HCT116 (cell line): ENCODE results near the gene NMNAT3. TPM values are rescaled to one million over a fixed set of nuclear protein-coding genes. Genes with fewer than 3 reads are reported as not detected.
A peak's percentile ranks its signal among the peaks of the same experiment; 100 is the strongest.

Source experiments
- ATAC-seq: fragments of 200-7000 bp; cut with Tn5 transposase; 2 replicates; pipeline ENCODE4 v1.9.1; 2020; ENCODE audit warnings: mild to moderate bottlenecking, moderate library complexity
- BruUV-seq: library from RNA; stranded (reverse); fragments of 400-500 nt; replicated peaks from 2 replicates; lab custom pipeline; 2021; lab: Mats Ljungman, UMichigan
- CTCF ChIA-PET: fragments of 300-600 bp; sonication (Branson Sonifier 250); formaldehyde crosslinking; loops from one replicate; lab custom pipeline; 2021; ENCODE audit warnings: antibody characterized with exemption; lab: Charles Lee
- POLR2A ChIA-PET: fragments of 300-600, 350-600 bp; sonication (Branson Sonifier 250); formaldehyde crosslinking; loops from one replicate; lab custom pipeline; 2021; ENCODE audit warnings: antibody characterized with exemption; lab: Charles Lee
- RAD21 ChIA-PET, 2 experiments: fragments of 300-600 bp; sonication (Branson Sonifier 250); formaldehyde crosslinking; loops; one replicate each; lab custom pipeline; 2023; ENCODE audit warnings: low total read pairs in 2 of 2; ENCODE audit not compliant: uncharacterized antibody in 2 of 2, unreplicated experiment in 2 of 2, low non-redundant PET in 1 of 2; lab: Charles Lee
- DNase-seq: peaks from one replicate; pipeline ENCODE4 v3.0.0-alpha.2; 2010; ENCODE audit warnings: low read depth, low spot score
- H2AFZ ChIP-seq: fragments of 200-600 bp; shearing (Covaris generic), sonication (generic); 2 replicates; pipeline ENCODE4 v1.6.1; 2017; ENCODE audit warnings: low read depth, mixed run types, mixed read lengths, antibody characterized with exemption, low read length; ENCODE audit not compliant: poor library complexity, severe bottlenecking
- H3K27ac ChIP-seq: 2 replicates; pipeline ENCODE4 v1.5.1; 2012; ENCODE audit warnings: low read depth, low read length
- H3K27me3 ChIP-seq: fragments of 200-600 bp; sonication (generic); 2 replicates; pipeline ENCODE4 v1.6.1; 2016; ENCODE audit warnings: mixed run types, low read length, mixed read lengths; ENCODE audit not compliant: insufficient read depth
- H3K36me3 ChIP-seq, 2 experiments: fragments of 200-500 bp in 1 of 2; fragments of 200-600 bp in 1 of 2; sonication (Bioruptor generic) in 1 of 2; sonication (generic) in 1 of 2; 2 replicates each; pipeline versions ENCODE4 v1.5.1 to v1.6.1; 2014 to 2016; ENCODE audit warnings: low read length in 2 of 2, inconsistent platforms in 1 of 2, mixed read lengths in 1 of 2, mixed run types in 1 of 2; ENCODE audit not compliant: insufficient read depth in 2 of 2, control insufficient read depth in 1 of 2
- H3K4me1 ChIP-seq, 2 experiments: fragments of 200-600 bp in 1 of 2; sonication (generic) in 1 of 2; 2 replicates each; pipeline versions ENCODE4 v1.5.1 to v1.6.1; 2012 to 2017; ENCODE audit warnings: low read length in 2 of 2, inconsistent platforms in 1 of 2, mild to moderate bottlenecking in 1 of 2, mixed read lengths in 1 of 2, mixed run types in 1 of 2, moderate library complexity in 1 of 2; ENCODE audit not compliant: insufficient read depth in 2 of 2, control insufficient read depth in 1 of 2
- H3K4me2 ChIP-seq: fragments of 200-600 bp; sonication (generic); 2 replicates; pipeline ENCODE4 v1.6.1; 2017; ENCODE audit warnings: mixed run types, low read length, mixed read lengths
- H3K4me3 ChIP-seq, 2 experiments: fragments of 200-600 bp in 1 of 2; sonication (generic) in 1 of 2; replicated peaks in 1 of 2; 2 replicates each; pipeline ENCODE4 v1.5.1; 2011 to 2016; ENCODE audit warnings: low read length in 2 of 2, control low read depth in 1 of 2, low read depth in 1 of 2, mild to moderate bottlenecking in 1 of 2, mixed read lengths in 1 of 2, mixed run types in 1 of 2
- H3K79me2 ChIP-seq: fragments of 200-600 bp; sonication (generic); 2 replicates; pipeline ENCODE4 v1.6.1; 2017; ENCODE audit warnings: mild to moderate bottlenecking, mixed run types, low read length, moderate library complexity, mixed read lengths; ENCODE audit not compliant: insufficient read depth
- H3K9ac ChIP-seq: fragments of 200-600 bp; sonication (generic); 2 replicates; pipeline ENCODE4 v1.6.1; 2016; ENCODE audit warnings: low read length, mixed read lengths
- H3K9me2 ChIP-seq: fragments of 200-600 bp; sonication (generic), shearing (Covaris generic); 2 replicates; pipeline ENCODE4 v1.6.1; 2017; ENCODE audit warnings: mixed run types, mild to moderate bottlenecking, moderate library complexity; ENCODE audit not compliant: insufficient read depth
- H3K9me3 ChIP-seq, 2 experiments: fragments of 200-500 bp in 1 of 2; fragments of 200-600 bp in 1 of 2; sonication (Bioruptor generic) in 1 of 2; sonication (generic) in 1 of 2; 2 replicates each; pipeline ENCODE4 v1.6.1; 2014 to 2017; ENCODE audit warnings: low read length in 2 of 2, mixed read lengths in 2 of 2, inconsistent platforms in 1 of 2, low read depth in 1 of 2, mild to moderate bottlenecking in 1 of 2, mixed run types in 1 of 2, moderate library complexity in 1 of 2; ENCODE audit not compliant: control insufficient read depth in 1 of 2, insufficient read depth in 1 of 2
- H4K20me1 ChIP-seq: fragments of 200-600 bp; sonication (generic), shearing (Covaris generic); 2 replicates; pipeline ENCODE4 v1.6.1; 2017; ENCODE audit warnings: mixed run types, mild to moderate bottlenecking, moderate library complexity; ENCODE audit not compliant: insufficient read depth
- CBX3 ChIP-seq: IDR thresholded peaks from 2 replicates; pipeline ENCODE4 v1.6.1; 2012; ENCODE audit warnings: low read depth
- CEBPB ChIP-seq: IDR thresholded peaks from 2 replicates; pipeline ENCODE4 v1.6.1; 2012; ENCODE audit warnings: low read depth
- EGR1 ChIP-seq: IDR thresholded peaks from 2 replicates; pipeline ENCODE4 v1.6.1; 2012; ENCODE audit warnings: low read depth
- EZH2 ChIP-seq: fragments of 200-600 bp; sonication (generic); IDR thresholded peaks from 2 replicates; pipeline ENCODE4 v1.6.1; 2017; ENCODE audit warnings: antibody characterized with exemption, mixed run types
- EZH2phosphoT487 ChIP-seq: fragments of 200-600 bp; IDR thresholded peaks from 2 replicates; pipeline ENCODE4 v1.6.1; 2018; ENCODE audit warnings: antibody characterized with exemption, borderline replicate concordance
- FOSL1 ChIP-seq: IDR thresholded peaks from 2 replicates; pipeline ENCODE4 v1.6.1; 2012; ENCODE audit warnings: low read depth
- JUND ChIP-seq: IDR thresholded peaks from 2 replicates; pipeline ENCODE4 v1.6.1; 2012
- POLR2AphosphoS5 ChIP-seq: IDR thresholded peaks from 2 replicates; pipeline ENCODE4 v1.6.1; 2011; ENCODE audit warnings: mild to moderate bottlenecking, low read depth, low read length, moderate library complexity
- SP1 ChIP-seq: IDR thresholded peaks from 2 replicates; pipeline ENCODE4 v1.6.1; 2012; ENCODE audit warnings: low read depth
- TCF7L2 ChIP-seq: IDR thresholded peaks from 2 replicates; pipeline ENCODE4 v1.7.0; 2011; ENCODE audit warnings: borderline replicate concordance, inconsistent platforms; ENCODE audit not compliant: insufficient read depth, insufficient read length; ENCODE audit errors: extremely low read depth
- YY1 ChIP-seq: IDR thresholded peaks from 2 replicates; pipeline ENCODE4 v1.6.1; 2011; ENCODE audit warnings: low read length, low read depth, moderate library complexity, mild to moderate bottlenecking; ENCODE audit not compliant: insufficient replicate concordance; ENCODE audit errors: extremely low read depth
- ZFX ChIP-seq: fragments of 450-650 bp; IDR thresholded peaks from 2 replicates; pipeline ENCODE4 v1.6.1; 2017
- ZNF274 ChIP-seq: fragments of 200-500 bp; sonication (Bioruptor generic); IDR thresholded peaks from 2 replicates; pipeline ENCODE4 v1.6.1; 2014; ENCODE audit warnings: mild to moderate bottlenecking, low read depth, low read length, inconsistent platforms
- intact Hi-C: fragments of 100-400 bp; cut with micrococcal nuclease; formaldehyde crosslinking; loops from 2 replicates; pipeline ENCODE4 v1.10.0; 2022
- total RNA-seq: library from RNA; stranded (reverse); gene quantifications from one replicate; pipeline ENCODE4 v1.2.1, GENCODE V29; 2021; ENCODE audit not compliant: unreplicated experiment
- TF ChIP-seq, protein P1 (sequence below): IDR thresholded peaks from 2 replicates; pipeline ENCODE4 v1.6.1; 2012
- TF ChIP-seq, protein P2 (sequence below), 3 experiments: fragments of 200-600 bp in 1 of 3; sonication (generic) in 1 of 3; IDR thresholded peaks in 2 of 3; conservative IDR thresholded peaks in 1 of 3; 2 replicates each; pipeline ENCODE4 v1.5.1; 2012 to 2017; ENCODE audit warnings: low read depth in 2 of 3, low read length in 2 of 3, antibody characterized with exemption in 1 of 3, borderline replicate concordance in 1 of 3, control low read depth in 1 of 3, mild to moderate bottlenecking in 1 of 3, mixed read lengths in 1 of 3, mixed run types in 1 of 3, moderate library complexity in 1 of 3; ENCODE audit not compliant: insufficient read depth in 1 of 3
- TF ChIP-seq, protein P3 (sequence below): IDR thresholded peaks from 2 replicates; pipeline ENCODE4 v1.6.1; 2012; ENCODE audit warnings: low read depth

Gene NMNAT3
- total RNA-seq, 1 experiment from 2014 or later: 5.7 TPM

DNA sequence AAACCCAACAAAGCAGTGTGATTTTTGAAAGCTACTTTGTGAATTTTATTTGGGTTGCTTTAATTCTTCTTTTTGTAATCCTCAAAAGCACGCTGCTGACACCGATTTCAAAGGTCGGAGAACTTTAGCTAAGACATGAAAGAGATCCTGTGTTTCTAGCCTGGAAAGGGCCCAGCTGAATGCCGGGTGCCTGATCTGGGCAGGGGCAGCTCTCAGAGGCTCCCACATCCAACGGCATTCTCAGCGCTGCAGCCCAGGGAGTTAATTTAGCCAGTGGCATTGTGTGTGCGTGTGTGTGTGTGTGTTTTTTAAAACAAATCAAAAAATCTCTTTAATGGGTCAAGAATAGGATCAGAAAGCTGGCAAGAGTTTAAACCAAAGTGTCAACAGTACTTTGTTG, 144.8 kb downstream of the NMNAT3 start:
- TF ChIP-seq YY1: no peak
- no peak for TF ChIP-seq JUND
- TF ChIP-seq POLR2AphosphoS5: no peak
- TF ChIP-seq TCF7L2: no peak
- TF ChIP-seq, protein P1, sequence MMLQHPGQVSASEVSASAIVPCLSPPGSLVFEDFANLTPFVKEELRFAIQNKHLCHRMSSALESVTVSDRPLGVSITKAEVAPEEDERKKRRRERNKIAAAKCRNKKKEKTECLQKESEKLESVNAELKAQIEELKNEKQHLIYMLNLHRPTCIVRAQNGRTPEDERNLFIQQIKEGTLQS: no peak
- TF ChIP-seq SP1: no peak
- TF ChIP-seq EZH2phosphoT487: no peak
- TF ChIP-seq, protein P2, sequence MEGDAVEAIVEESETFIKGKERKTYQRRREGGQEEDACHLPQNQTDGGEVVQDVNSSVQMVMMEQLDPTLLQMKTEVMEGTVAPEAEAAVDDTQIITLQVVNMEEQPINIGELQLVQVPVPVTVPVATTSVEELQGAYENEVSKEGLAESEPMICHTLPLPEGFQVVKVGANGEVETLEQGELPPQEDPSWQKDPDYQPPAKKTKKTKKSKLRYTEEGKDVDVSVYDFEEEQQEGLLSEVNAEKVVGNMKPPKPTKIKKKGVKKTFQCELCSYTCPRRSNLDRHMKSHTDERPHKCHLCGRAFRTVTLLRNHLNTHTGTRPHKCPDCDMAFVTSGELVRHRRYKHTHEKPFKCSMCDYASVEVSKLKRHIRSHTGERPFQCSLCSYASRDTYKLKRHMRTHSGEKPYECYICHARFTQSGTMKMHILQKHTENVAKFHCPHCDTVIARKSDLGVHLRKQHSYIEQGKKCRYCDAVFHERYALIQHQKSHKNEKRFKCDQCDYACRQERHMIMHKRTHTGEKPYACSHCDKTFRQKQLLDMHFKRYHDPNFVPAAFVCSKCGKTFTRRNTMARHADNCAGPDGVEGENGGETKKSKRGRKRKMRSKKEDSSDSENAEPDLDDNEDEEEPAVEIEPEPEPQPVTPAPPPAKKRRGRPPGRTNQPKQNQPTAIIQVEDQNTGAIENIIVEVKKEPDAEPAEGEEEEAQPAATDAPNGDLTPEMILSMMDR (IDR thresholded peaks at IDR 0.05 in 2 of 3, conservative IDR thresholded peaks at IDR 0.05 in 1 of 3; ENCODE audit: borderline replicate concordance in 1 of 3, insufficient read depth in 1 of 3, low read depth in 2 of 3, low read length in 2 of 3): no peak
- no peak for TF ChIP-seq CBX3
- no peak for TF ChIP-seq EGR1
- no peak for TF ChIP-seq ZNF274
- TF ChIP-seq, protein P3, sequence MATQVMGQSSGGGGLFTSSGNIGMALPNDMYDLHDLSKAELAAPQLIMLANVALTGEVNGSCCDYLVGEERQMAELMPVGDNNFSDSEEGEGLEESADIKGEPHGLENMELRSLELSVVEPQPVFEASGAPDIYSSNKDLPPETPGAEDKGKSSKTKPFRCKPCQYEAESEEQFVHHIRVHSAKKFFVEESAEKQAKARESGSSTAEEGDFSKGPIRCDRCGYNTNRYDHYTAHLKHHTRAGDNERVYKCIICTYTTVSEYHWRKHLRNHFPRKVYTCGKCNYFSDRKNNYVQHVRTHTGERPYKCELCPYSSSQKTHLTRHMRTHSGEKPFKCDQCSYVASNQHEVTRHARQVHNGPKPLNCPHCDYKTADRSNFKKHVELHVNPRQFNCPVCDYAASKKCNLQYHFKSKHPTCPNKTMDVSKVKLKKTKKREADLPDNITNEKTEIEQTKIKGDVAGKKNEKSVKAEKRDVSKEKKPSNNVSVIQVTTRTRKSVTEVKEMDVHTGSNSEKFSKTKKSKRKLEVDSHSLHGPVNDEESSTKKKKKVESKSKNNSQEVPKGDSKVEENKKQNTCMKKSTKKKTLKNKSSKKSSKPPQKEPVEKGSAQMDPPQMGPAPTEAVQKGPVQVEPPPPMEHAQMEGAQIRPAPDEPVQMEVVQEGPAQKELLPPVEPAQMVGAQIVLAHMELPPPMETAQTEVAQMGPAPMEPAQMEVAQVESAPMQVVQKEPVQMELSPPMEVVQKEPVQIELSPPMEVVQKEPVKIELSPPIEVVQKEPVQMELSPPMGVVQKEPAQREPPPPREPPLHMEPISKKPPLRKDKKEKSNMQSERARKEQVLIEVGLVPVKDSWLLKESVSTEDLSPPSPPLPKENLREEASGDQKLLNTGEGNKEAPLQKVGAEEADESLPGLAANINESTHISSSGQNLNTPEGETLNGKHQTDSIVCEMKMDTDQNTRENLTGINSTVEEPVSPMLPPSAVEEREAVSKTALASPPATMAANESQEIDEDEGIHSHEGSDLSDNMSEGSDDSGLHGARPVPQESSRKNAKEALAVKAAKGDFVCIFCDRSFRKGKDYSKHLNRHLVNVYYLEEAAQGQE: no peak
- no peak for TF ChIP-seq EZH2
- TF ChIP-seq ZFX: no peak
- no peak for TF ChIP-seq CEBPB
- TF ChIP-seq FOSL1: no peak
- H3K4me3 ChIP-seq: no peak overlapping the region
- peak overlapping the region; percentile 95 for H3K4me2 ChIP-seq
- POLR2A ChIA-PET: interaction anchor here (1.0 kb wide), 1 partner anchor 10 kb away, joined by 3 read pairs; no protein-coding TSS in a partner anchor
- H3K36me3 ChIP-seq: no peaks in the 10 kb centered on the region; a peak in 1 of 4 replicates
- RAD21 ChIA-PET: no interaction called here
- intact Hi-C loops: no loop called here
- H3K9me2 ChIP-seq: no peaks in the 10 kb centered on the region
- ATAC-seq (no peak), DNase-seq (no peak)
- CTCF ChIA-PET: interaction anchor here (1.8 to 2.5 kb wide), 2 partner anchors 12 to 29 kb away, joined by 6 to 14 read pairs; no protein-coding TSS in a partner anchor
- no TSS peak for BruUV-seq
- H2AFZ ChIP-seq: no peak overlapping the region
- H3K9me3 ChIP-seq: no peaks in the 10 kb centered on the region
- no peaks in the 10 kb centered on the region for H4K20me1 ChIP-seq
- H3K79me2 ChIP-seq: peaks cover 10% of the 10 kb centered on the region; the same call in 1 of the 2 replicates
- H3K27ac ChIP-seq: peak overlapping the region; percentile 81; the same call in 1 of the 2 replicates
- peak overlapping the region; percentile 38; the same call in 1 of the 2 replicates for H3K9ac ChIP-seq
- H3K27me3 ChIP-seq: no peaks in the 10 kb centered on the region
- peaks cover 54 to 58% of the 10 kb centered on the region in 2 experiments for H3K4me1 ChIP-seq
